GM21447 (cell line): ENCODE results near the gene REEP1.
"Not testable (repeated sequence)": the region's sequence is repeated elsewhere in the genome, so short reads cannot be mapped to it uniquely, and the experiment has no call there.

Source experiments
- ATAC-seq: cut with Tn5 transposase; IDR thresholded peaks from one replicate; pipeline ENCODE4 v1.9.1; 2021; ENCODE audit not compliant: unreplicated experiment

REEP1 gene

DNA sequence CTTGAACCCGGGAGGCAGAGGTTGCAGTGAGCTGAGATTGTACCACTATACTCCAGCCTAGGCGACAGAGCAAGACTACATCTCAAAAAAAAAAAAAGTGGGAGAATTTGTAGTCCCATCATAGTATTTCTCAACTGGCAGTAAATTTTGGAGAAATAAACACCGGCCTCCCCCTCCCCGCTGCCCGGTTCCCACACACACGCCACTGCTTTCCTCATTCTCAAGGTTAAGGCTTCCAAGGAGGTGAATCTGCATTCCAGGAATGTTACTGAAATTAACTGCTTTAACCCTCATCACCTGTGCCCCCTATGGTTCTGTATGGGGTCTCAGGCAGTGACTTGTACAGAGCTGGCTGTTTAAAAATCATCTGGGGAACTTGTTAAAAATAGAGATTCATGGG lies 88.2 kb downstream of the REEP1 start:
- no peak for ATAC-seq

DNA sequence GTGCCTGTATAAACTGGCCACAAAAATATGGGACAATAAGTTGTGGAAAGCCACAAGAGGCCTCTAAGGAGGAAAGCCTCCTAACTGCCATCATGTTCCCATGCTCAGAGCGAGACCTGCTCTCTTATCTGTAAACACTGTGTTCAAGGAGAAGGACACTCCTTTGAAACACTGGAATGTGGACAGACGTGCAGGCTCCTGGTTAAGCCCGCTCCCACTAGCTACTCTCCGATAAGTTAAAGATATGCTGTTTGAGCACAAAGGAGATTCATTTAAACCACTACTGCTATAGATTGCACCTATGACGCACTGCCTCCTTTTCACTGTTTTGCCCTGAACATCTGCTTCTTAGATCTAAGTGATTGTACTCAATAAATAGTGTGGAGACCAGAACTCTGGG lies 92.2 kb downstream of the REEP1 start:
- ATAC-seq, result not testable (repeated sequence)

DNA sequence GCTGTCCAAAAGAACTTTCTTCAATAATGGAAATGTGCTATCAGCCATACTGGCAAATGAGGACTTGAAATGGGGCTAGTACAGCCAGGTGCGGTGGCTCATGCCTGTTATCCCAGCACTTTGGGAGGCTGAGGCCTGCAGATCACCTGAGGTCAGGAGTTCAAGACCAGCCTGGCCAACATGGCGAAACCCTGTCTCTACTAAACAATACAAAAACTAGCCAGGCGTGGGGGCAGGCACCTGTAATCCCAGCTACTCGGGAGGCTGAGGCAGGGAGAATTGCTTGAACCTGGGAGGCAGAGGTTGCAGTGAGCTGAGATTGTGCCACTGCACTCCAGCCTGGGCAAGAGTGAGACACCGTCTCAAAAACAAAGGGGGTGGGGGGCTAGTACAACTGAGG lies 92.6 kb downstream of the REEP1 start:
- ATAC-seq, result not testable (repeated sequence)

GRCh38 chr2:86243950-86244733 lies 93.3 kb downstream of the REEP1 start:
- peak; percentile 69 for ATAC-seq

- ATAC-seq, result no peak
Measured at GRCh38 chr2:86243272-86243671, 94.2 kb downstream of the REEP1 start.

DNA sequence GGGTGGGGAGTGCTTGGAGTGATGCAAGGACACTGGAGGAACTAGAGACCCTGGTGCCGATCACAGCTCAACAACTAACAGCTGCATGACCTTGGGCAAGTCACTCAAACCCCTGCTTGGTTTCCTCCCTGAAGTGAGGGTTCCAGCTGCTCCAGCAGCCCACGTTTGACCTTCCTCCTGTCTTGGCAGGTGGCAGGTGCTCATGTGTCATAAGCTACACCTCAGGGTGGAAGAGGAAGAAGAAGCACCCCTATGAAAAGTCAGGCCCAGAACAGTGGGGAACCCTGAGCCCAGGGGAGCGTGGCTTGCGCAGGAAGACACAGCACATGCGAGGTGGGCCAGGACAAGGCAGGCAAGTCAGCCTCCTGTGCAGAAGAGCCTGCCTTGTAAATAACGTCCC lies 95.8 kb downstream of the REEP1 start:
- ATAC-seq, result no peak

GRCh38 chr2:86240251-86240650 lies 97.2 kb downstream of the REEP1 start:
- ATAC-seq, result no peak

GRCh38 chr2:86239745-86240144 lies 97.7 kb downstream of the REEP1 start:
- no peak for ATAC-seq

DNA sequence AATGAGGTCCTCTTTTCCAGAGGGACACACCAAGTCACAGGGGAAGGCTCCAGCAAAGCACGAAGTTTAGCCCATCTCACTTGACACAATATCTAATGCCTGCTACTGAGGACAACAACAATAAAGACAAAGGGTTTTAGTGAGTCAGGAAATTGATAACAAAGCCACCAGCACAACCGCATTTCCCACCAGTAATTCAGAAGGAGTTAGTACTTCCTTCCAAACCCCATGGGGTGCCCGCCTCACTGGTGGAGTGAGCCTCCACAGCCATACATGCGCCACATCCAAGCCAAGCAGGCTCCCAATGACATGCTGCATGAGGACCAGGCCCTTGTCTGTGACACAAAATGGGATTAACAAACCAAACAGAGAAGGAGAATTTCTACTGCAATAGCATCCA lies 98.1 kb downstream of the REEP1 start:
- no peak for ATAC-seq

DNA sequence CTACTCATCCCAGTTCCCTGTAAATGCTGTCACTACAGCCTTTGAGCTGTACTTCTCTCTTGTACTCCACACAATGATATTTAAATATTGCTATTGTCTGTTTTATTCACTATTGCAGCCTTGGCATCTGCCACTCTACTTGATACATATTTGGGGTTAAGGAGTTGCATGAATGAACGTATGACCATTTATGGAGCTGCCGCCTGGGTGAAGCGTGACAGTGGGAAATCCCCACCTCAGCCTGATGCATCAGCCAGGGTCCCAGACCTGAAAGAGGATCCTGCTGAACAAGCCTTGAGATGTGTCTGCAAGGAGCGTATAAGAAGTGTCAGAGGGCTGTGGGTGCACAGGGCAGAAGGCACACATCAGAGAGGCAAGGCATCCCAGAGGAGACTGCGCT lies 99.1 kb downstream of the REEP1 start:
- ATAC-seq, result peak; percentile 88

- no peak for ATAC-seq
Measured at GRCh38 chr2:86237172-86237571, 100.3 kb downstream of the REEP1 start.

- ATAC-seq, result no peak
Measured at GRCh38 chr2:86235196-86235980, 102.0 kb downstream of the REEP1 start.

DNA sequence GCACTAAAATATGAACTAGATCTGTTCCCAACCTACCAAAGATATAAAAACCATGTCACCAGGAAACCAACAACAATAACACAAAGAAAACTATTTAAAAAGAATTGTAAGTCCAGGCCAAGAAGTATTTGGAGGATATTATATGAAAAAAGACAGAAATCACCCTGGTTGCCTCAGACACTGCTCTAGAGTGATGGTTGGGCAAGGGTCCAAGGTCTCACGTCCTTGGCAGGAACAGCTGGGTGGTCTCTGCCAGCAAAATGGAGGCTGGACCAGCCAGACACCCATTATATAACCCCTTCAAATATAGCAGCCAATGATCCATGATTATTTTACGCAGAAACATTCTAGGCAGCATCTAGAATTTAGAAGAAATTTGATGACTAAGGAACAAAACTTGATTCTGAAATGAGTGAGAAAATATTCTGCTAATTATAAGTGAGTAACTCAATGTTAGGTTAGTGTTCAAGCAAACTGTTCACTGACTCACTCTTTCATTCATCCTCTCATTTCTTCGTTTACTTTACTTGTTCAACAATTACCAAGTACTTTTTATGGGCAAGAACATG lies 102.8 kb downstream of the REEP1 start:
- ATAC-seq, result no peak

- ATAC-seq, result no peak
Measured at GRCh38 chr2:86233436-86233835, 104.0 kb downstream of the REEP1 start.

DNA sequence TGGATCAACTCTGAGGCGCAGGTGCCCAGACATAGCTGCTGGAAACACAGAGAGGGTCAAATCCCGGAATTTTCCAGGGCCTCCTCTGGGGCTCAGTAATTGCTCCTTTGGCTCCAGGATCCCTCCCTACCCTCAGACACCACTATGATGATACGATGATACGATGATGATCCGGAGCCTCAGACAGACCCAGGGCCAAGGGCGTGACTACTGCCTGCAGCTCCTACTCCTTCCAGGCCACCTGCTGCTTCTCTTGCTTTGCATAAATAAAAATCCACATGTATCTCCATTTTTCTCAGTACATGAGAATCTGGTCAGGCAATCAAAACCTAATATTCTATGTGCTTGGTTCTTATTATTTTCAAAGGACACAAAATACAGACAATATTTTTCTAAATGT lies 104.5 kb downstream of the REEP1 start:
- no peak for ATAC-seq

DNA sequence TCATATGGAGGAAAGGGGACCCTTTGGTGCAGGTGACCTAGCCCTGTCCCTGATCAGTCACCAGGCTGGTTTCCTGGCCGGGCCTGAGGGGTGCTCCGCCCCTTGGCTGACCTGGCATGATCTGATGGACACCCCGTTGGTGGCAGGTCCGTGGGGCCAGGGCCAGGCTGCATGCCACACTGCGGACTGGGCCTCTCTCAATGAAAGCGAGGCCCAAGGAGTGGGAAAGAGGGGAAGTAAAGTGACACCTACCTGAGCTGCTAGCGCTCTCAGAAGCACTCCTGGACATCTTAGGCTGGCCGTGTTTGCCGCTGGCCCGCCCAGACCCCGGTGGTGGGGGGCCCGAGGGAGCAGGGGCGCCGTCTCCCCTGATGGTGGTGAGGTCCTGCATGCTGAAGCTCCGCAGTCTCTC lies 105.0 kb downstream of the REEP1 start:
- no peak for ATAC-seq

GRCh38 chr2:86231680-86232372 lies 105.6 kb downstream of the REEP1 start:
- ATAC-seq, result no peak

DNA sequence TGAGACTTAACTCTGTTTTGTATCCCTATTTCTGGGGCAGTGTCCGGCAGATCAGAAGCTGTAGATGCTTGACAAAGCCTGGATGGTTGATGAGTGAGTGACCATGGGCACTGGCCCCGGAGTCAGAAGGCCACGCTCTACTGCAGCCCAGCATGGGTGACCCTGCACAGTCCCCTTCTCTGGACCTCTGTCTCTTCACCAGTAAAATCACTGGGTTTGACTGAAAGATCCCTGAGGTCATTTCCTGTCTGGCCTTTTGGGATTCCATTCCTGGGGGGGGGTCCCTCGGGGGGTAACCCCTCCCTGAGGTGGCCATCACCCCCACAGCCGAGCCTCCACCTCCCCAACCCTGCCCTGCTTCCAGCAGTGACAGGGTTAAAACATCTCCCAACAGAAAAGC lies 106.5 kb downstream of the REEP1 start:
- no peak for ATAC-seq

GRCh38 chr2:86229221-86229620 lies 108.2 kb downstream of the REEP1 start:
- no peak for ATAC-seq

GRCh38 chr2:86228574-86228973 lies 108.9 kb downstream of the REEP1 start:
- ATAC-seq, result not testable (repeated sequence)

GRCh38 chr2:86227685-86228084 lies 109.7 kb downstream of the REEP1 start:
- no peak for ATAC-seq
